PC-9 (cell line): ENCODE measurements around the gene FAM117B. TPM values are rescaled to one million over a fixed set of nuclear protein-coding genes. Genes with fewer than 3 reads are reported as not detected.

Source experiments
- BruUV-seq: library from RNA; stranded (reverse); fragments of 400-500 nt; replicated peaks from 2 replicates; lab custom pipeline; 2021; lab: Mats Ljungman, UMichigan
- CTCF ChIA-PET: fragments of 300-600 bp; sonication (Branson Sonifier 250); formaldehyde crosslinking; loops from one replicate; lab custom pipeline; 2022; ENCODE audit warnings: antibody characterized with exemption; lab: Charles Lee
- POLR2A ChIA-PET: fragments of 300-600 bp; sonication (Branson Sonifier 250); formaldehyde crosslinking; loops from one replicate; lab custom pipeline; 2022; ENCODE audit warnings: antibody characterized with exemption; ENCODE audit not compliant: unreplicated experiment; lab: Charles Lee
- DNase-seq, 2 experiments: peaks; one replicate each; pipeline versions ENCODE4 v3.0.0 to v3.0.0-alpha.2; 2015 to 2022; ENCODE audit warnings: mixed read lengths in 1 of 2
- H2AFZ ChIP-seq: fragments of 200-600 bp; sonication (generic); 2 replicates; pipeline ENCODE4 v1.8.1; 2017; ENCODE audit warnings: antibody characterized with exemption
- H3F3A ChIP-seq: fragments of 200-600 bp; sonication (generic); 2 replicates; pipeline ENCODE4 v1.8.1; 2017; ENCODE audit warnings: antibody characterized with exemption, mild to moderate bottlenecking, low read depth; ENCODE audit not compliant: insufficient read depth
- H3K27ac ChIP-seq: fragments of 200-600 bp; sonication (generic); 2 replicates; pipeline ENCODE4 v1.6.1; 2016; ENCODE audit warnings: mixed run types
- H3K27me3 ChIP-seq: fragments of 200-600 bp; sonication (generic); 2 replicates; pipeline ENCODE4 v1.6.1; 2016; ENCODE audit warnings: low read depth, mixed run types; ENCODE audit not compliant: insufficient read depth
- H3K36me3 ChIP-seq: fragments of 200-600 bp; sonication (generic); 2 replicates; pipeline ENCODE4 v1.6.1; 2016; ENCODE audit warnings: low read depth, mixed run types
- H3K4me1 ChIP-seq: fragments of 200-600 bp; sonication (generic); replicated peaks from 2 replicates; pipeline ENCODE4 v1.6.1; 2016; ENCODE audit warnings: mixed run types; ENCODE audit not compliant: insufficient read depth
- H3K4me2 ChIP-seq: fragments of 200-600 bp; sonication (generic); 2 replicates; pipeline ENCODE4 v1.6.1; 2017; ENCODE audit warnings: mixed run types
- H3K4me3 ChIP-seq: fragments of 200-600 bp; sonication (generic); 2 replicates; pipeline ENCODE4 v1.6.1; 2016; ENCODE audit warnings: mixed run types
- H3K79me2 ChIP-seq: fragments of 200-600 bp; sonication (generic); 2 replicates; pipeline ENCODE4 v1.6.1; 2017; ENCODE audit warnings: low read depth, mixed run types
- H3K9me2 ChIP-seq: fragments of 200-600 bp; sonication (generic); 2 replicates; pipeline ENCODE4 v1.8.1; 2017; ENCODE audit warnings: mild to moderate bottlenecking; ENCODE audit not compliant: insufficient read depth
- H3K9me3 ChIP-seq: fragments of 200-600 bp; sonication (generic); 2 replicates; pipeline ENCODE4 v1.8.1; 2016; ENCODE audit warnings: low read depth; ENCODE audit not compliant: insufficient read depth
- H4K20me1 ChIP-seq: fragments of 200-600 bp; sonication (generic); 2 replicates; pipeline ENCODE4 v1.8.1; 2017; ENCODE audit not compliant: insufficient read depth
- CTCF ChIP-seq: fragments of 200-600 bp; sonication (generic); conservative IDR thresholded peaks from 2 replicates; pipeline ENCODE4 v1.6.1; 2017; ENCODE audit warnings: mixed run types, antibody characterized with exemption, mild to moderate bottlenecking, moderate library complexity
- EZH2 ChIP-seq: fragments of 200-600 bp; sonication (generic); IDR thresholded peaks from 2 replicates; pipeline ENCODE4 v1.8.0; 2017; ENCODE audit warnings: antibody characterized with exemption, low read depth
- intact Hi-C: fragments of 100-400 bp; cut with micrococcal nuclease; formaldehyde crosslinking; loops from one replicate; pipeline ENCODE4 v1.10.0; 2022; ENCODE audit not compliant: unreplicated experiment
- total RNA-seq: library from RNA; stranded (reverse); gene quantifications from 2 replicates; pipeline ENCODE4 v1.2.3, GENCODE V29; 2021

Gene FAM117B
- total RNA-seq, 1 experiment from 2014 or later, result 8.2 TPM

- no TSS peak for BruUV-seq
- TF ChIP-seq EZH2 (no peak), CTCF (no peak)
- intact Hi-C loops, result no loop called here
- H3K4me1 ChIP-seq, result no peaks in the 10 kb centered on the region
- POLR2A ChIA-PET, result no interaction called here
- no peaks in the 10 kb centered on the region for H4K20me1 ChIP-seq
- H3K4me2 ChIP-seq, result no peak overlapping the region
- H3K4me3 ChIP-seq, result no peak overlapping the region
- H3K36me3 ChIP-seq, result no peaks in the 10 kb centered on the region
- DNase-seq, result no peak
- no peaks in the 10 kb centered on the region for H3F3A ChIP-seq
- CTCF ChIA-PET, result no interaction called here
- no peak overlapping the region for H2AFZ ChIP-seq
- no peak overlapping the region for H3K27ac ChIP-seq
- H3K79me2 ChIP-seq, result no peaks in the 10 kb centered on the region
- no peaks in the 10 kb centered on the region for H3K9me2 ChIP-seq
- no peaks in the 10 kb centered on the region for H3K27me3 ChIP-seq
- no peaks in the 10 kb centered on the region for H3K9me3 ChIP-seq
Measured at GRCh38 chr2:202657876-202658275, 23.1 kb downstream of the FAM117B start.

- H3K36me3 ChIP-seq, result no peaks in the 10 kb centered on the region
- no peaks in the 10 kb centered on the region for H3K9me2 ChIP-seq
- TF ChIP-seq CTCF (no peak), EZH2 (no peak)
- H3K27ac ChIP-seq, result no peak overlapping the region
- intact Hi-C loops, result no loop called here
- H3F3A ChIP-seq, result no peaks in the 10 kb centered on the region
- no TSS peak for BruUV-seq
- no peaks in the 10 kb centered on the region for H3K27me3 ChIP-seq
- ChIA-PET CTCF (no interaction called here), POLR2A (interaction anchor here (0.8 kb wide), 1 partner anchor 808 kb away, joined by 7 read pairs; no protein-coding TSS in a partner anchor)
- no peaks in the 10 kb centered on the region for H3K79me2 ChIP-seq
- no peak for DNase-seq
- no peak overlapping the region for H3K4me2 ChIP-seq
- H4K20me1 ChIP-seq, result no peaks in the 10 kb centered on the region
- H3K9me3 ChIP-seq, result no peaks in the 10 kb centered on the region
- no peak overlapping the region for H3K4me3 ChIP-seq
- H2AFZ ChIP-seq, result no peak overlapping the region
- no peaks in the 10 kb centered on the region for H3K4me1 ChIP-seq
Measured at GRCh38 chr2:202660796-202661195, 26.0 kb downstream of the FAM117B start.

GRCh38 chr2:202669841-202670240 is 35.1 kb downstream of the FAM117B start:
- Histone ChIP-seq H3K36me3 (no peaks in the 10 kb centered on the region), H4K20me1 (no peaks in the 10 kb centered on the region), H2AFZ (no peak overlapping the region), H3F3A (no peaks in the 10 kb centered on the region), H3K9me3 (no peaks in the 10 kb centered on the region), H3K79me2 (no peaks in the 10 kb centered on the region), H3K4me2 (no peak overlapping the region), H3K4me1 (no peaks in the 10 kb centered on the region), H3K27me3 (no peaks in the 10 kb centered on the region), H3K27ac (no peak overlapping the region), H3K4me3 (no peak overlapping the region), H3K9me2 (no peaks in the 10 kb centered on the region)
- CTCF ChIA-PET, result no interaction called here
- no peak for DNase-seq
- TF ChIP-seq CTCF, result no peak
- no peak for TF ChIP-seq EZH2
- POLR2A ChIA-PET, result interaction anchor here (0.5 kb wide), 1 partner anchor 42 kb away, joined by 9 read pairs; no protein-coding TSS in a partner anchor
- BruUV-seq, result no TSS peak
- intact Hi-C loops, result no loop called here
